SIG-M5 treated with dmso at 0.1 percent for 504 hours (cell line): ENCODE results near the gene SELENOV.

Experiments used
- DNase-seq: peaks from one replicate; lab custom pipeline; 2025; ENCODE audit not compliant: unreplicated experiment; lab: John Stamatoyannopoulos, UW

SELENOV gene

DNA sequence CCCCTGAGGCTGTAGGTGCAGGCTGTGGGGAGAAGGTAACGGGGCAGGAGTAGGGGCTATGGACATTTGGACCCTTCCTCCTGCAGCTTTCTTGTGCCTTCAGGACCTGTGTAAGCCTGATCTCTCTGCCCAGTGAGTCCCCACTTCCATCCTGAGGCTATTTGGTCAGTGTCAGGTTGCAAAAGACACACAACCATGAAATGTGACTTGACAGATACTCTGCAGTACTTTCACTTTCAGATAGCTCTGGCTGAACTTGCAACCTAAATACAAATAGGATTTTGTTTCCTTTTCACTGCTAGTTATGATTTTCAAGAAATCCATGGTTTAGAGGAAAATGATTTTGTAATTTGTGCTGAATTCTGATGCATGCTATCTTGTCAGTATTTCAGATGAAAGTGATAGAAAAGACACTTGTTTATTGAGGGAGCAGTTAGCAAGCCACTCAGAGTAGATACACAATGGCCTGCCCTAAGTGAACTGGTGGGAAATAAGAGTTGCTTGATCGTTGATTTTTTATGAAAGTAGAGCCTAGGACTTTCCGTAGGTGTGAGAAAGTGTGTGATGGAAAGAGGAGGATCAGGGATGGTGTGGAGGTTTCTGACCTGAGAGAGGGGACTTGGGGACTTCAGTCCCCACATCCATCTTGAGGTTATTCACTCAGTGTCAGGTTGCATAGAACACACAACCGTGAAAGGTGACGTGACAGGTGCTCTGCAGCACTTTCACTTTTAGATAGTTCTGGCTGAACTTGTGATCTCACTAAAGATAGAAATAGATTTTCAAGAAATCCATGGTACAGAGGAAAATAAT lies 43.1 kb downstream of the SELENOV start:
- peak; percentile 20 for DNase-seq

DNA sequence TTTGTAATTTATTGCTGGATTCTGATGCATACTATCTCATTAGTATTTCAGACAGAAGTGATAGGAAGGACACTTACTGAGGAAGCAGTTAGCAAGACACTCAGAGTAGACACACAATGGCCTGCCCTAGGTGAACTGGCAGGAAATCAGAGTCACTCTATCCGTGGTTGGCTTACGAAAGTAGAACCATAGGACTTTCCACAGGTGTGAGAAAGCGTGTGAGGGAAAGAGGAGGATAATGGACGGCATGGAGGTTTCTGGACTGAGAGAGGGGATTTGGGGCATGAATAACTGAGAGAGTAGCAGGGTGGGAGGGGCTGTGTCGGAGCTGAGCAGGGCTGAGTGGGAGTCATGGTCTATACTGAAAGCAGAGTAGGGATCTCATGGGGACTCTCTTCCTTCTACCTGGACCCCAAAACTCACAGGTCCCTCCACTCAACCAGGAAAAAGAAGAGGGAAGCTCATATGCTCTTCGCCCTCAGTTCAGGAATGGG lies 43.7 kb downstream of the SELENOV start:
- no peak for DNase-seq

DNA sequence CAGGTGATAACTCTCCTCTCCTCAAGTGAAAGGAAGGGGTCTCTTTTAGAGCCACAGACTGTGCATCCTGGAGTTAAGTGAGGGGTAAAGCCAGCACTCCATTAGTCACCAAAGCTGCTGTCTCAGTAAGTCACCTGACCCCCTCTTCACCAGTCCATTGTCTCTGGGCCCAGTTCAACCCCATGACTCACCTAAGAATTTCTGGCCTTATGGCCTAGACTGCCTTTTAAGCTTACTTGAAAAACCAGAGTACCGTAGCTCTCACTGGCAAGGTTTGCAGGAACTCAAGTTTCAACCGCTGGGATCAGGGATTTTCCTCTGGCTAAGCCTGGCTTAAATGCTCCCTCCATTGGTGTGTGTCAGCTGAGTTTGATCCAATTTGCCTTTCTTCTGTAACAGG lies 48.5 kb downstream of the SELENOV start:
- no peak for DNase-seq

DNA sequence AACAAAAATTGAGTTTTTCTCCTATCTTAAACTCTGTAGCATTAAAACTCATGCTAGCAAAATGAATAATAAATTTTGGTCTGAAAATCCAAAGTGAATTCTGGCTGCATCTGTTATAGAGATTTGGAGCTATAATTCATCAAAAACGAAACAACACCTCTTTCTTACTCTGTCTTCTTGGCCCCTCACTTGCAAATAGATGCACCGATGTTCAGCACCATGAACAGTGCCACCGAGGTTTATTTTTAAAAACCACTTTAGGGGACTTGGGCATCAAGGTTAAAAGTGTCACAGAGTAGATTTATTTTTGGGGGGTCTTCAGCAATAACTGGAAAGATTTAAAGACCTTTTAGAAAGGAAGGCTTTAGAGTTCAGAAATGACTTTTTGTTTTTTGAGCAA lies 51.1 kb downstream of the SELENOV start:
- DNase-seq = no peak

DNA sequence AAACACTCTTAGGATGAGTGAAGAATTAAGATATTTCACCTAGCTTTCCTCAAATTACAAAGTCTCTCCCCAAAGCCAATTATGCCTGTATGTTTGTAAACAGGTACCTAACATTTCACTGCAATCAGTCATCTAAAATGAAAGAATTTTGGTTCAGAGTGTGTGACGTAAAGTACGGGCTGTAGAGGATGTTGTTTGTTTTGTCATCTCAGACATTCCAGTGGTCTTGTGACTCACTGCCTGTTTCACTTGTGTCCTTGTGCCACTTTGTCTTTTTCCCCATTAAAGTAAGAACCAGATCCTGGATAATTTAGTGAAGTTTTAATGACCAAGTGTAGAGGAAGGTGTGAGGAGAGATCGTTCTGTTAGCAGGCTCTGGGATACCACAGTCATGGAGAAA lies 53.7 kb downstream of the SELENOV start:
- DNase-seq = no peak
